HG02884 (cell line): ENCODE measurements around the gene TAGLN2.
"Not testable (repeated sequence)": the region's sequence is repeated elsewhere in the genome, so short reads cannot be mapped to it uniquely, and the experiment has no call there.

Experiments used
- ATAC-seq: cut with Tn5 transposase; IDR thresholded peaks from one replicate; pipeline ENCODE4 v1.9.1; 2021; ENCODE audit warnings: mild to moderate bottlenecking, moderate library complexity; ENCODE audit not compliant: unreplicated experiment

The TAGLN2 gene

GRCh38 chr1:159902541-159902940, 22.8 kb downstream of the TAGLN2 start:
- ATAC-seq: no peak

GRCh38 chr1:159900755-159901360, 24.4 kb downstream of the TAGLN2 start:
- no peak for ATAC-seq

- ATAC-seq: no peak
These were observed 25.1 kb downstream of the TAGLN2 start, which contains the start of gene CFAP45 for GRCh38 chr1:159900086-159900680. TSS of gene CFAP45 (minus strand) at chr1:159900165. CDS start at chr1:159900098, 67 bp downstream.

- ATAC-seq: not testable (repeated sequence)
These were observed 25.7 kb downstream of the TAGLN2 start for GRCh38 chr1:159899634-159900033.

- ATAC-seq: no peak
These were observed 26.8 kb downstream of the TAGLN2 start for GRCh38 chr1:159898527-159898926.

GRCh38 chr1:159897962-159898361, 27.3 kb downstream of the TAGLN2 start:
- no peak for ATAC-seq

- no peak for ATAC-seq
These were observed 28.8 kb downstream of the TAGLN2 start for GRCh38 chr1:159896546-159896930.

- ATAC-seq: no peak
These were observed 29.3 kb downstream of the TAGLN2 start for GRCh38 chr1:159895836-159896545.

GRCh38 chr1:159895286-159895685, 30.0 kb downstream of the TAGLN2 start:
- ATAC-seq: no peak

GRCh38 chr1:159892944-159893343, 32.4 kb downstream of the TAGLN2 start:
- no peak for ATAC-seq

GRCh38 chr1:159891275-159892157, 33.8 kb downstream of the TAGLN2 start:
- peak; percentile 46 for ATAC-seq

- no peak for ATAC-seq
These were observed 34.9 kb downstream of the TAGLN2 start for GRCh38 chr1:159890390-159890789.

- ATAC-seq: peak; percentile 94
These were observed 35.5 kb downstream of the TAGLN2 start for GRCh38 chr1:159889821-159890252.

GRCh38 chr1:159889202-159889601, 36.1 kb downstream of the TAGLN2 start:
- ATAC-seq: no peak

- ATAC-seq: no peak
These were observed 41.0 kb downstream of the TAGLN2 start for GRCh38 chr1:159884296-159884695.

GRCh38 chr1:159883134-159883533, 42.2 kb downstream of the TAGLN2 start:
- ATAC-seq: no peak

GRCh38 chr1:159882527-159882862, 42.8 kb downstream of the TAGLN2 start:
- ATAC-seq: no peak

GRCh38 chr1:159881622-159882526, 43.4 kb downstream of the TAGLN2 start:
- ATAC-seq: no peak

- no peak for ATAC-seq
These were observed 44.9 kb downstream of the TAGLN2 start for GRCh38 chr1:159880430-159880829.

- ATAC-seq: no peak
These were observed 45.3 kb downstream of the TAGLN2 start for GRCh38 chr1:159879977-159880376.
